ENCODE data around the gene CRTAC1. TPM values are rescaled to one million over a fixed set of nuclear protein-coding genes. Genes with fewer than 3 reads are reported as not detected.
"Not testable (repeated sequence)": the region's sequence is repeated elsewhere in the genome, so short reads cannot be mapped to it uniquely, and the experiment has no call there.

Gene CRTAC1
- total RNA-seq, 2 donors from 2014 or later: not detected

DNA sequence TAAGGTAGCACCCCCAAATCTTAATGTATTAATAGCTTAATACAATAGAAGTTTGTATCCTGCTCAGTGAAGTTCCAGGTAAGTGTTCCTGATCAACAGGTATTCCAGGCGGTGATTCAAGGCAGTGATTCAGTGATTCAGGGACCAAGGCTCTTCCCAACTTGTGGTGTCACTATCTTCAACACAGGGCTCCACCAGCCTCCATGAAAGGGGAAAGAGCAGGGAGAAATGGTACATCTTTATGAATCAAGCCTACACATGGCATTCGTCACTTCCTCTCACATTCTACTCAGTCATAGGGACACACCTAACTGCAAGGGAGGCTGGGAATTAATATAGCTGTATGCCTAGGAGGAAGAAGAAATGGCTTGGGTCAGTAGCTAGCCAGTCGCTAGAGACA lies 175.7 kb downstream of the CRTAC1 start:
- DNase-seq (no peak), ATAC-seq (replicated peaks in 1 of 2) (no peak)
- H3K36me3 Mint-ChIP-seq (ENCODE audit: insufficient read depth in 2 of 2): no peaks in the 10 kb centered on the region
- H3K27ac Mint-ChIP-seq: no peak overlapping the region
- H3K27me3 Mint-ChIP-seq (ENCODE audit: low read depth): no peaks in the 10 kb centered on the region
- peaks cover 38% of the 10 kb centered on the region for H3K4me1 Mint-ChIP-seq (ENCODE audit: low read depth)
- no peaks in the 10 kb centered on the region for H3K9me3 Mint-ChIP-seq
- H3K4me3 Mint-ChIP-seq: no peak overlapping the region

DNA sequence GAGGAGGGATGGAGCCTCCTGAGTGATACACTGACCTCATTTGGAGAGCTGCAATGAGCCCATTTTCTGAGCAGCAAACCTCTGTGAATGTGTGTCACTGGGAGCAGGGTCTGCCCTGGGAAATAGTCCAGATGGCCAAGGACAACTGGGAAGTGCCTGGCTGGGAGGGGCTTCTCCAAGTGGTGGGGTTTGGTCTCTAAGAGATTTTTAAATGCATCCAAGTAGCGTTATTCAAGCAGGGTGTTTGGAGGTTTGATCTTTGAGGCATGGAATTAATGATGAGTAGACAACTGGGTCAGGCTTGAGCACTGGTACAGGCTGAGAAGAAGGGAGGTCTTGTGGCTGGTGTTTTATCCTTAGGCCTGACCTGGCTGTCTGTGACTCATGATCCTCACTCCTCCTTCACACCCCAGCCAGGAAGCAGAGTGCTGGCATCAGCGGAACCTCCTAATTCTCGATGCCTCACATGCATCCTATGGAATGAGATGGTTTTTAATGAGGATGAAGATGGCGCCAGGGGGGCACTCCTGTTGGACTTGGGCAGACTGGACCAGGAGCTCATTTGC lies 177.5 kb downstream of the CRTAC1 start:
- H3K4me3 Mint-ChIP-seq: no peak overlapping the region
- H3K27me3 Mint-ChIP-seq (ENCODE audit: low read depth): no peaks in the 10 kb centered on the region
- no peak overlapping the region for H3K27ac Mint-ChIP-seq
- ATAC-seq (replicated peaks in 1 of 2) (no peak), DNase-seq (no peak)
- peaks cover 41% of the 10 kb centered on the region for H3K4me1 Mint-ChIP-seq (ENCODE audit: low read depth)
- no peaks in the 10 kb centered on the region for H3K36me3 Mint-ChIP-seq (ENCODE audit: insufficient read depth in 2 of 2)
- no peaks in the 10 kb centered on the region for H3K9me3 Mint-ChIP-seq

- H3K4me1 Mint-ChIP-seq (ENCODE audit: low read depth): peaks cover 38% of the 10 kb centered on the region
- peak overlapping the region in 1 of 2 donors; percentile 82 for H3K4me3 Mint-ChIP-seq
- no peaks in the 10 kb centered on the region for H3K27me3 Mint-ChIP-seq (ENCODE audit: low read depth)
- DNase-seq: no peak
- H3K9me3 Mint-ChIP-seq: no peaks in the 10 kb centered on the region
- H3K36me3 Mint-ChIP-seq (ENCODE audit: insufficient read depth in 2 of 2): no peaks in the 10 kb centered on the region
- ATAC-seq (replicated peaks in 1 of 2): no peak
- no peak overlapping the region for H3K27ac Mint-ChIP-seq
Observed at GRCh38 chr10:97852277-97852676, 178.1 kb downstream of the CRTAC1 start.

DNA sequence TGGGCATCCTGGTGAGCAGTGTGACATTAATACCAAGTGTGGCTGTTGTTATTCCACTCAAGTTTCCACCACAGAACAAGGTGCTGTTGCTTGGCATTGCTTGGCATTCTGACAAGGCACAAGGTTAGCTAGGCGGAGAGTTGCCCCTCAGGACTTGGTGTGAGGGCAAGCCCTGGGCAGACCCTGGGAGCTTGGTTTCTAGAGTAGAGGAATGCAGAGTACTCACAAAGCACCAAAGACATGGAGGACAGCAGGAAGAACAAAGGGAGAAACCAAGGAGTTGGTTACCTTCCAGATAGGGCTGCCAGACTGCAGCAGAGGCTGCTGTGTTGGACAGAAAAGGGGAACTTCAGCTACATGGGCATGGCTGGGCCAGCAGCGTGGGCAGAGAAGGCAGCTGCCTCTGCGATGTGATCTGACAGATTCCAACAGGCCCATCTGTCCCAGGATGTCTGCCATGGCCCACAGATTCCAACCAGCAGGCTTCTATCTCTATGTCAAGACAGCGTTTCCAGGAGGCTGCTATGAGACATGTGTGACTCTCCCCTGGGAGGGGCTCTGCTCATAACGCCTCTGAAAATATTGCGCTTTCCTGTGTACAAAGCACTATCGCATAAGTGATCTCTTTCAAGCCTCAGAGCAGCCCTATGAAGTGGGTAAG lies 178.9 kb downstream of the CRTAC1 start:
- Mint-ChIP-seq H3K4me1 (ENCODE audit: low read depth) (peaks cover 38% of the 10 kb centered on the region), H3K27ac (no peak overlapping the region), H3K4me3 (peak overlapping the region; percentile 82), H3K36me3 (ENCODE audit: insufficient read depth in 2 of 2) (no peaks in the 10 kb centered on the region), H3K9me3 (no peaks in the 10 kb centered on the region), H3K27me3 (ENCODE audit: low read depth) (no peaks in the 10 kb centered on the region)
- peak; percentile 63 to 65 for ATAC-seq (replicated peaks in 1 of 2)
- DNase-seq: peak; percentile 24 to 25

DNA sequence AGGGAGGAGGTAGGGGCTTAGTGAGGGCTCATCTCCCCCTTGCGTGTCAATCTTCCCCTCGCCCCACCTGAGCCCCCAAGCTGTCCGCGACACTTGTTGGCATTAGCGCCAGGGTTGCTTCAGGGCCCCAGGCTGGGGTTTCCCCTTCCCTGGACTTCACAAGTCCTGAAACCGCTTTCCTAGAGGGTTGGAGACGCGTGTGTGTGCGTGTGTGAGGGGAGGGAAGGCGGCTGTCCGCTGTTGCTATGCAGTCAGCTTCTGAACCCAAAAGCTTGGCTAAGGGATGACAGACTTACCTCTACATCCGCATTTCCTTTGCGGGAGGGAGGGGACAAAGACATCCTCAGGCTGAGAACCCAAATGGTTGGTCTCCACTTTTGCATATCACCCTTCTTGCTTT lies 180.0 kb downstream of the CRTAC1 start:
- peak overlapping the region; percentile 82 for H3K4me3 Mint-ChIP-seq
- peaks cover 38% of the 10 kb centered on the region for H3K4me1 Mint-ChIP-seq (ENCODE audit: low read depth)
- no peaks in the 10 kb centered on the region for H3K27me3 Mint-ChIP-seq (ENCODE audit: low read depth)
- H3K27ac Mint-ChIP-seq: no peak overlapping the region
- ATAC-seq (replicated peaks in 1 of 2): no peak
- no peaks in the 10 kb centered on the region for H3K9me3 Mint-ChIP-seq
- peak in 1 of 2 donors; percentile 13 for DNase-seq
- no peaks in the 10 kb centered on the region for H3K36me3 Mint-ChIP-seq (ENCODE audit: insufficient read depth in 2 of 2)

- peaks cover 38% of the 10 kb centered on the region for H3K4me1 Mint-ChIP-seq (ENCODE audit: low read depth)
- H3K27ac Mint-ChIP-seq: no peak within 1 kb of the TSS
- DNase-seq (peak; percentile 66 to 70), ATAC-seq (replicated peaks in 1 of 2) (peak; percentile 84 to 88)
- H3K36me3 Mint-ChIP-seq (ENCODE audit: insufficient read depth in 2 of 2): no peaks in the 10 kb centered on the region
- H3K4me3 Mint-ChIP-seq: peak within 1 kb of the TSS; percentile 83
- no peaks in the 10 kb centered on the region for H3K27me3 Mint-ChIP-seq (ENCODE audit: low read depth)
- H3K9me3 Mint-ChIP-seq: no peaks in the 10 kb centered on the region
Observed at GRCh38 chr10:97849687-97850402, 180.6 kb downstream of the CRTAC1 start, which contains the start of gene GOLGA7B. GOLGA7B (plus strand) TSS chr10:97849843; CDS start chr10:97850304, 461 bp downstream.

GRCh38 chr10:97849103-97849686 lies 181.2 kb downstream of the CRTAC1 start:
- Mint-ChIP-seq H3K36me3 (ENCODE audit: insufficient read depth in 2 of 2) (no peaks in the 10 kb centered on the region), H3K4me3 (peak overlapping the region; percentile 83), H3K27ac (no peak overlapping the region), H3K4me1 (ENCODE audit: low read depth) (peaks cover 38% of the 10 kb centered on the region), H3K27me3 (ENCODE audit: low read depth) (no peaks in the 10 kb centered on the region), H3K9me3 (no peaks in the 10 kb centered on the region)
- DNase-seq: peak in 1 of 2 donors; percentile 8
- peak; percentile 20 to 21 for ATAC-seq (replicated peaks in 1 of 2)

DNA sequence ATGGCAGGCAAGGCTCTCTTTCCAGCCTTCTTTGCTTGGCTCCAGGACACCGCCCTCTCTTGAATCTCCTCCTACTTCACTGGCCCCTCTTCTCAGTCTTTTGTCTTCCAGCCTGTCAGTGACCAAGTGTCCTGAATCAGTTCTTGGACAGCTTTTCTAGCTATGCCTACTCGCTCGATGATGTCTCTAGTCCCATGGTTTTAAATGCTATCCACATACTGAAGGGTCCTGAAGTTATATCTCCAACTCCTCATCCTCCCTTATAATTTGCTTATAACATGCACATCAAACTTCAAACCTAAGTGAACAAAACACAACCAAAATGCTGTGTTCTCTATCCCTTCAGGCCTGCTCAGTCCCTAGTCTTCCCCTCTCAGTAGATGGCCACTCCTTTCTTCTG lies 185.7 kb downstream of the CRTAC1 start:
- Mint-ChIP-seq H3K36me3 (ENCODE audit: insufficient read depth in 2 of 2) (no peaks in the 10 kb centered on the region), H3K4me3 (no peak overlapping the region), H3K27me3 (ENCODE audit: low read depth) (no peaks in the 10 kb centered on the region), H3K9me3 (no peaks in the 10 kb centered on the region), H3K4me1 (ENCODE audit: low read depth) (peaks cover 26% of the 10 kb centered on the region), H3K27ac (no peak overlapping the region)
- DNase-seq (no peak), ATAC-seq (replicated peaks in 1 of 2) (no peak)

GRCh38 chr10:97843972-97844371 lies 186.4 kb downstream of the CRTAC1 start:
- not testable (repeated sequence) for H3K4me3 Mint-ChIP-seq; ATAC-seq (replicated peaks in 1 of 2); DNase-seq; H3K27me3 Mint-ChIP-seq (ENCODE audit: low read depth); H3K36me3 Mint-ChIP-seq (ENCODE audit: insufficient read depth in 2 of 2); H3K27ac Mint-ChIP-seq; H3K9me3 Mint-ChIP-seq
- peaks cover 23% of the 10 kb centered on the region for H3K4me1 Mint-ChIP-seq (ENCODE audit: low read depth)

GRCh38 chr10:97843281-97843671 lies 187.1 kb downstream of the CRTAC1 start:
- DNase-seq: no peak
- Mint-ChIP-seq H3K36me3 (ENCODE audit: insufficient read depth in 2 of 2) (no peaks in the 10 kb centered on the region), H3K9me3 (no peaks in the 10 kb centered on the region), H3K4me3 (no peak overlapping the region), H3K27ac (no peak overlapping the region), H3K4me1 (ENCODE audit: low read depth) (peaks cover 21% of the 10 kb centered on the region), H3K27me3 (ENCODE audit: low read depth) (no peaks in the 10 kb centered on the region)
- ATAC-seq (replicated peaks in 1 of 2): no peak

GRCh38 chr10:97842656-97843280 lies 187.7 kb downstream of the CRTAC1 start:
- DNase-seq: no peak
- no peaks in the 10 kb centered on the region for H3K36me3 Mint-ChIP-seq (ENCODE audit: insufficient read depth in 2 of 2)
- H3K9me3 Mint-ChIP-seq: no peaks in the 10 kb centered on the region
- no peak overlapping the region for H3K27ac Mint-ChIP-seq
- H3K27me3 Mint-ChIP-seq (ENCODE audit: low read depth): no peaks in the 10 kb centered on the region
- ATAC-seq (replicated peaks in 1 of 2): no peak
- H3K4me1 Mint-ChIP-seq (ENCODE audit: low read depth): peaks cover 21% of the 10 kb centered on the region
- no peak overlapping the region for H3K4me3 Mint-ChIP-seq

- not testable (repeated sequence) for H3K27me3 Mint-ChIP-seq (ENCODE audit: low read depth); H3K27ac Mint-ChIP-seq; H3K9me3 Mint-ChIP-seq; H3K4me3 Mint-ChIP-seq; ATAC-seq (replicated peaks in 1 of 2); DNase-seq; H3K36me3 Mint-ChIP-seq (ENCODE audit: insufficient read depth in 2 of 2)
- H3K4me1 Mint-ChIP-seq (ENCODE audit: low read depth): peaks cover 21% of the 10 kb centered on the region
Observed at GRCh38 chr10:97842114-97842513, 188.3 kb downstream of the CRTAC1 start.

GRCh38 chr10:97841166-97841565 lies 189.3 kb downstream of the CRTAC1 start:
- not testable (repeated sequence) for H3K9me3 Mint-ChIP-seq; H3K27me3 Mint-ChIP-seq (ENCODE audit: low read depth); ATAC-seq (replicated peaks in 1 of 2); H3K4me3 Mint-ChIP-seq; H3K27ac Mint-ChIP-seq; H3K36me3 Mint-ChIP-seq (ENCODE audit: insufficient read depth in 2 of 2); DNase-seq
- peaks cover 21% of the 10 kb centered on the region for H3K4me1 Mint-ChIP-seq (ENCODE audit: low read depth)

Measured in activated T-cell treated with anti-CD3 and anti-CD28 coated beads, Interleukin-2, amount 50 U/mL, for 72 hours (primary cell).